Keratinocyte (primary cell): ENCODE measurements around the gene ZC3H12D. TPM values are rescaled to one million over a fixed set of nuclear protein-coding genes. Genes with fewer than 3 reads are reported as not detected.

Experiments
- DNase-seq: peaks from one replicate; pipeline ENCODE4 v3.0.0-alpha.2; 2011; ENCODE audit warnings: low read depth, missing footprints, low spot score
- FAIRE-seq: peaks from 2 replicates; lab custom pipeline; 2011; peaks lifted over from hg19 to GRCh38; lab: Jason Lieb, UNC
- H2AFZ ChIP-seq: 2 replicates; pipeline ENCODE4 v1.6.0; 2012; ENCODE audit warnings: low read length, control low read depth, inconsistent platforms; ENCODE audit not compliant: control insufficient read depth
- H3K27ac ChIP-seq: 2 replicates; pipeline ENCODE4 v1.5.1; 2011; ENCODE audit warnings: low read length; ENCODE audit not compliant: control insufficient read depth, insufficient read depth
- H3K27me3 ChIP-seq: 3 replicates; pipeline ENCODE4 v1.6.0; 2011; ENCODE audit warnings: low read length; ENCODE audit not compliant: control insufficient read depth, insufficient read depth; ENCODE audit errors: extremely low read depth
- H3K36me3 ChIP-seq, 2 experiments: 2 replicates in 1 of 2; 3 replicates in 1 of 2; pipeline ENCODE4 v1.5.1; 2011; ENCODE audit warnings: low read length in 2 of 2, mild to moderate bottlenecking in 1 of 2; ENCODE audit not compliant: control insufficient read depth in 2 of 2, insufficient read depth in 2 of 2; ENCODE audit errors: extremely low read depth in 1 of 2
- H3K4me1 ChIP-seq: 3 replicates; pipeline ENCODE4 v1.5.1; 2011; ENCODE audit warnings: low read length; ENCODE audit not compliant: control insufficient read depth, insufficient read depth; ENCODE audit errors: extremely low read depth
- H3K4me2 ChIP-seq: 3 replicates; pipeline ENCODE4 v1.6.0; 2011; ENCODE audit warnings: low read depth, low read length; ENCODE audit not compliant: control insufficient read depth, insufficient read depth; ENCODE audit errors: extremely low read depth
- H3K4me3 ChIP-seq, 3 experiments: fragments of 200-600 bp in 1 of 3; sonication (generic) in 1 of 3; 2 replicates in 2 of 3; 3 replicates in 1 of 3; pipeline ENCODE4 v1.5.1; 2011 to 2016; ENCODE audit warnings: low read length in 3 of 3, mild to moderate bottlenecking in 3 of 3, control low read depth in 2 of 3, inconsistent platforms in 1 of 3, low read depth in 1 of 3, mixed read lengths in 1 of 3, mixed run types in 1 of 3, moderate library complexity in 1 of 3; ENCODE audit not compliant: control insufficient read depth in 2 of 3, insufficient read depth in 2 of 3; ENCODE audit errors: extremely low read depth in 1 of 3
- H3K79me2 ChIP-seq: 2 replicates; pipeline ENCODE4 v1.6.0; 2012; ENCODE audit warnings: low read length; ENCODE audit not compliant: control insufficient read depth, insufficient read depth
- H3K9ac ChIP-seq: 3 replicates; pipeline ENCODE4 v1.6.0; 2011; ENCODE audit warnings: low read length; ENCODE audit not compliant: control insufficient read depth, insufficient read depth; ENCODE audit errors: extremely low read depth
- H3K9me1 ChIP-seq: 3 replicates; pipeline ENCODE4 v1.6.0; 2011; ENCODE audit warnings: low read length; ENCODE audit not compliant: control insufficient read depth, insufficient read depth; ENCODE audit errors: extremely low read depth
- H3K9me3 ChIP-seq: 2 replicates; pipeline ENCODE4 v1.5.1; 2012; ENCODE audit warnings: low read depth, low read length; ENCODE audit not compliant: control insufficient read depth
- H4K20me1 ChIP-seq: 3 replicates; pipeline ENCODE4 v1.6.0; 2011; ENCODE audit warnings: low read length; ENCODE audit not compliant: control insufficient read depth, insufficient read depth; ENCODE audit errors: extremely low read depth
- CTCF ChIP-seq, 3 experiments: IDR thresholded peaks in 1 of 3; conservative IDR thresholded peaks in 1 of 3; optimal IDR thresholded peaks in 1 of 3; 2 replicates in 2 of 3; 3 replicates in 1 of 3; pipeline versions ENCODE3 to v1.5.1; 2011; ENCODE audit warnings: low read length in 3 of 3, mild to moderate bottlenecking in 3 of 3, moderate library complexity in 2 of 3, control low read depth in 1 of 3, inconsistent platforms in 1 of 3; ENCODE audit not compliant: insufficient read depth in 2 of 3; ENCODE audit errors: extremely low read depth in 1 of 3
- EZH2 ChIP-seq: IDR thresholded peaks from one replicate; pipeline ENCODE4 v1.6.1; 2012; ENCODE audit warnings: inconsistent platforms, mild to moderate bottlenecking, low read length, moderate library complexity
- dilution Hi-C: fragments of 300-500 bp; cut with MboI; formaldehyde crosslinking; loops from one replicate; pipeline ENCODE4 v1.7.0; 2020; ENCODE audit warnings: low sequenced_read_pairs; ENCODE audit not compliant: extremely low pct_ligation_motif_present
- polyA plus RNA-seq, 5 experiments: library from polyadenylated mRNA; depleted of rRNA in 3 of 5; stranded (reverse) in 3 of 5; stranded (forward) in 1 of 5; unstranded in 1 of 5; fragments of >200 nt; gene quantifications; 1 replicate in 1 of 5; 2 replicates in 3 of 5; 3 replicates in 1 of 5; pipeline versions ENCODE4 v1.2.1 to v1.2.3, GENCODE V29; 2011 to 2012; ENCODE audit warnings: missing spikeins in 2 of 5, low read depth in 1 of 5, low replicate concordance in 1 of 5

Gene ZC3H12D
- polyA plus RNA-seq, 1 donor (not counting 4 experiments of a cell fraction or from before 2014, with no cell fraction given): 0.04 TPM

GRCh38 chr6:149403534-149403933, 81.3 kb downstream of the ZC3H12D start:
- H4K20me1 ChIP-seq: no peaks in the 10 kb centered on the region
- no peaks in the 10 kb centered on the region for H3K27me3 ChIP-seq
- peaks cover 1 to 9% of the 10 kb centered on the region in 2 experiments for H3K36me3 ChIP-seq
- H3K27ac ChIP-seq: no peak overlapping the region
- dilution Hi-C loops: loop anchor here (25.0 kb wide), 1 partner anchor 316 kb away; no protein-coding TSS in a partner anchor
- no peaks in the 10 kb centered on the region for H3K79me2 ChIP-seq
- peak; percentile 4 for DNase-seq
- H3K9ac ChIP-seq: no peak overlapping the region
- H3K4me2 ChIP-seq: no peak overlapping the region
- FAIRE-seq: peak; percentile 49
- peaks cover 9% of the 10 kb centered on the region for H3K4me1 ChIP-seq
- H3K4me3 ChIP-seq: no peak overlapping the region
- H3K9me1 ChIP-seq: no peaks in the 10 kb centered on the region
- no peaks in the 10 kb centered on the region for H3K9me3 ChIP-seq
- H2AFZ ChIP-seq: no peak overlapping the region
- no peak for TF ChIP-seq CTCF (optimal IDR thresholded peaks at IDR 0.05 in 1 of 3, IDR thresholded peaks at IDR 0.05 in 1 of 3, conservative IDR thresholded peaks at IDR 0.05 in 1 of 3; ENCODE audit: extremely low read depth in 1 of 3, insufficient read depth in 2 of 3, low read length in 3 of 3)
- no peak for TF ChIP-seq EZH2

DNA sequence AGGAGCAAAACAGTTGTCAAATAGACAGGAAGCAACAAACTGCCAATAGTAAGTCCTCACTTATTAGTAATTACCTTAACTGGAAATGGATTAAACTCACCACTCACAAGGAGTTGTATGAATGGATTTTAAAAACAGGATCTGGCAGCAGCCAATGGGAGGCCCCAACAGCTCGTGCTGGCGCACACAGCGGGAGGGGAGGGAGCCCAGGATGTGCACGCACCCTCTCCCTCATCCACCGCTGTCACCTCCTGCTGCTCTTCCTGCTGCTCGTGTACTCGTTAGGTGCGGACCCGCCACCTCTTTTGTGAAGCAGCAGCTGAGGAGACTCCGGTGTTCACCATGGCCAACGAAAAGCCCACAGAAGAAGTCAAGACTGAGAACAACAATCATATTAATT, 84.8 kb downstream of the ZC3H12D start, which contains the start of gene SUMO4:
Gene SUMO4 (plus strand): TSS at position 213 of the 400 bp plus-strand sequence. CDS start 130 bp downstream, at position 343.
- H2AFZ ChIP-seq: no peak within 1 kb of the TSS
- no peak for FAIRE-seq
- no peaks in the 10 kb centered on the region for H3K9me1 ChIP-seq
- H4K20me1 ChIP-seq: no peaks in the 10 kb centered on the region
- no peak within 1 kb of the TSS for H3K9ac ChIP-seq
- H3K27me3 ChIP-seq: no peaks in the 10 kb centered on the region
- no peak within 1 kb of the TSS for H3K27ac ChIP-seq
- H3K9me3 ChIP-seq: no peaks in the 10 kb centered on the region
- peaks cover 1 to 9% of the 10 kb centered on the region in 2 experiments for H3K36me3 ChIP-seq
- dilution Hi-C loops: loop anchor here (25.0 kb wide), 1 partner anchor 313 kb away; no protein-coding TSS in a partner anchor
- DNase-seq: no peak
- no peak for TF ChIP-seq CTCF (optimal IDR thresholded peaks at IDR 0.05 in 1 of 3, IDR thresholded peaks at IDR 0.05 in 1 of 3, conservative IDR thresholded peaks at IDR 0.05 in 1 of 3; ENCODE audit: extremely low read depth in 1 of 3, insufficient read depth in 2 of 3, low read length in 3 of 3)
- no peak for TF ChIP-seq EZH2
- no peak within 1 kb of the TSS for H3K4me2 ChIP-seq
- H3K79me2 ChIP-seq: peaks cover 3% of the 10 kb centered on the region
- H3K4me3 ChIP-seq: no peak within 1 kb of the TSS
- peaks cover 2% of the 10 kb centered on the region for H3K4me1 ChIP-seq
